Rectal smooth muscle tissue (tissue), 1 donor: ENCODE results near the gene EEPD1.

ENCODE experiments used
- H3K27ac ChIP-seq: one replicate; pipeline ENCODE4 v1.7.0; 2013; ENCODE audit warnings: low read depth, low read length, inconsistent platforms
- H3K27me3 ChIP-seq: one replicate; pipeline ENCODE4 v1.7.0; 2013; ENCODE audit warnings: low read length; ENCODE audit not compliant: control insufficient read depth, insufficient read depth
- H3K36me3 ChIP-seq: one replicate; pipeline ENCODE4 v1.7.0; 2013; ENCODE audit warnings: low read length; ENCODE audit not compliant: control insufficient read depth, insufficient read depth
- H3K4me1 ChIP-seq: one replicate; pipeline ENCODE4 v1.7.0; 2013; ENCODE audit warnings: low read length; ENCODE audit not compliant: control insufficient read depth, insufficient read depth
- H3K4me3 ChIP-seq: one replicate; pipeline ENCODE4 v1.7.0; 2013; ENCODE audit warnings: low read length
- H3K9ac ChIP-seq: one replicate; pipeline ENCODE4 v1.7.0; 2013; ENCODE audit warnings: low read length

Gene EEPD1

GRCh38 chr7:36190447-36191291 lies 37.6 kb downstream of the EEPD1 start:
- Histone ChIP-seq H3K27ac (peak overlapping the region; percentile 59), H3K4me3 (no peak overlapping the region), H3K9ac (no peak overlapping the region), H3K36me3 (no peaks in the 10 kb centered on the region), H3K27me3 (no peaks in the 10 kb centered on the region), H3K4me1 (peaks cover 7% of the 10 kb centered on the region)

GRCh38 chr7:36191292-36191920 lies 38.4 kb downstream of the EEPD1 start:
- no peaks in the 10 kb centered on the region for H3K36me3 ChIP-seq
- peaks cover 7% of the 10 kb centered on the region for H3K4me1 ChIP-seq
- H3K4me3 ChIP-seq = no peak overlapping the region
- peak overlapping the region; percentile 59 for H3K27ac ChIP-seq
- H3K9ac ChIP-seq = no peak overlapping the region
- no peaks in the 10 kb centered on the region for H3K27me3 ChIP-seq

- Histone ChIP-seq H3K27ac (peak overlapping the region; percentile 59), H3K9ac (no peak overlapping the region), H3K4me3 (no peak overlapping the region), H3K4me1 (peaks cover 7% of the 10 kb centered on the region), H3K27me3 (no peaks in the 10 kb centered on the region), H3K36me3 (no peaks in the 10 kb centered on the region)
These were observed 39.2 kb downstream of the EEPD1 start for GRCh38 chr7:36192053-36192824.

- Histone ChIP-seq H3K27ac (no peak overlapping the region), H3K4me1 (peaks cover 7% of the 10 kb centered on the region), H3K4me3 (no peak overlapping the region), H3K36me3 (no peaks in the 10 kb centered on the region), H3K9ac (no peak overlapping the region), H3K27me3 (no peaks in the 10 kb centered on the region)
These were observed 39.8 kb downstream of the EEPD1 start for GRCh38 chr7:36192877-36193276.

GRCh38 chr7:36198854-36199266 lies 45.8 kb downstream of the EEPD1 start:
- peaks cover 7% of the 10 kb centered on the region for H3K4me1 ChIP-seq
- no peak overlapping the region for H3K27ac ChIP-seq
- no peaks in the 10 kb centered on the region for H3K27me3 ChIP-seq
- no peaks in the 10 kb centered on the region for H3K36me3 ChIP-seq
- H3K9ac ChIP-seq = no peak overlapping the region
- no peak overlapping the region for H3K4me3 ChIP-seq

- Histone ChIP-seq H3K4me1 (peaks cover 7% of the 10 kb centered on the region), H3K4me3 (no peak overlapping the region), H3K27me3 (no peaks in the 10 kb centered on the region), H3K9ac (no peak overlapping the region), H3K36me3 (no peaks in the 10 kb centered on the region), H3K27ac (no peak overlapping the region)
These were observed 46.3 kb downstream of the EEPD1 start for GRCh38 chr7:36199329-36199728.

GRCh38 chr7:36201122-36201723 lies 48.2 kb downstream of the EEPD1 start:
- Histone ChIP-seq H3K9ac (no peak overlapping the region), H3K36me3 (no peaks in the 10 kb centered on the region), H3K27me3 (no peaks in the 10 kb centered on the region), H3K4me1 (peaks cover 7% of the 10 kb centered on the region), H3K27ac (no peak overlapping the region), H3K4me3 (no peak overlapping the region)

GRCh38 chr7:36202398-36202797 lies 49.3 kb downstream of the EEPD1 start:
- peaks cover 10% of the 10 kb centered on the region for H3K4me1 ChIP-seq
- no peak overlapping the region for H3K27ac ChIP-seq
- H3K9ac ChIP-seq = no peak overlapping the region
- no peaks in the 10 kb centered on the region for H3K27me3 ChIP-seq
- no peaks in the 10 kb centered on the region for H3K36me3 ChIP-seq
- no peak overlapping the region for H3K4me3 ChIP-seq

GRCh38 chr7:36203071-36203790 lies 50.2 kb downstream of the EEPD1 start:
- H3K27ac ChIP-seq = no peak overlapping the region

GRCh38 chr7:36204044-36204663 lies 51.1 kb downstream of the EEPD1 start:
- no peak overlapping the region for H3K4me3 ChIP-seq
- no peaks in the 10 kb centered on the region for H3K27me3 ChIP-seq
- no peak overlapping the region for H3K27ac ChIP-seq
- no peaks in the 10 kb centered on the region for H3K36me3 ChIP-seq
- H3K9ac ChIP-seq = no peak overlapping the region
- H3K4me1 ChIP-seq = peaks cover 27% of the 10 kb centered on the region

More at GRCh38 chr7:36203071-36203790, 50.2 kb downstream of the EEPD1 start:
- Histone ChIP-seq H3K27me3 (no peaks in the 10 kb centered on the region), H3K36me3 (no peaks in the 10 kb centered on the region), H3K4me3 (no peak overlapping the region), H3K4me1 (peaks cover 19% of the 10 kb centered on the region), H3K9ac (no peak overlapping the region)

- H3K27ac ChIP-seq = peak overlapping the region; percentile 21
- H3K27me3 ChIP-seq = no peaks in the 10 kb centered on the region
- H3K4me1 ChIP-seq = peaks cover 35% of the 10 kb centered on the region
- H3K4me3 ChIP-seq = no peak overlapping the region
- H3K9ac ChIP-seq = no peak overlapping the region
- H3K36me3 ChIP-seq = no peaks in the 10 kb centered on the region
These were observed 52.0 kb downstream of the EEPD1 start for GRCh38 chr7:36204929-36205635.
